HG03460 (cell line): ENCODE data around the gene GRK5.

Experiments used
- ATAC-seq: cut with Tn5 transposase; IDR thresholded peaks from one replicate; pipeline ENCODE4 v1.9.1; 2021; ENCODE audit not compliant: unreplicated experiment

GRK5 gene

GRCh38 chr10:119415121-119415520, 207.8 kb downstream of the GRK5 start:
- no peak for ATAC-seq

DNA sequence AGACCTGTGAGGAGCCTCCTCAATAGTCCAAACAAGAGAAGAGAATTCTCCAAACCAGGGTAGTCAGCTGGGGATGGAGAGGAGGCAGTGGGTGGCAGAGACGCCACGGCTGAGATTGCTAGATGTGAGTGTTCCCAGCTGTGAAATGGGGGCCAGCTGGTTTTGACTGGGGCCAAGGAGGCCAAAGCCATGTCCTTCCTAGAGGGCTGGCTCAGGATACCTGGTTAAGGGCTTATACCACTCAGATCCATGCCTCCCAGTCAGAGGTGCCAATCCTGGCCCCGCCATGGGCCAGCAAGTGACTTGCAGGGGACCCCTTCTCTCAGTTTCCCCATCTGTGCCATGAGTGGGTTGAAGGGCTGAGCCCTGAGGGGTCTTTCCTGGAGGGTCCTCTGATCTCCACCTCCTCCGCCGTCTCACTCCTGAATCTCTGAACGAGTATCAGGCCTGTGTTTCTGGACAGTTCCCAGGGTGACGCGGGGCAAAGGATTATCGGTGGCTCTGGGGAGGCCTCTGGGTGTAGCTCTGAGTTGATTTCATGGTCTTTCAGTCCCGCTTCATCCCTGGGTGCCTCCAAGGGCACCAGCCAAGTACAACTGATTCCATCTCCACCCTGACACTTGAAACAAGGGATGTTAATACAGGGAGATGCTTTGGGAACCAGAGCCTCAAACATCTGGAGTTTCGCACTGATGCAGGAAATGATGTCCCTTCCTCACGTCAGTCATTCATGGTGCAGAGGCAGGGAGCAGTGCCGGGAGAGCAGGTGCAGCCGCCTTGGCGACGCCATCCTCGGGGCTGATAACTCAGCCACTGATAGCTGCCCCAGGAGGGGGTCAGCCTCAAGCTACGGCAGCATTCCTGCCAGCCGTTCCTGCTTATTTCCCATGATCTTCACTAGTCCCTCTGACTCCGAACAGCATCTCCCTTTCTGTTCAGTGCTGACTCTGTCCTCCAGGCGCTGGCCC, 208.4 kb downstream of the GRK5 start:
- ATAC-seq = no peak

DNA sequence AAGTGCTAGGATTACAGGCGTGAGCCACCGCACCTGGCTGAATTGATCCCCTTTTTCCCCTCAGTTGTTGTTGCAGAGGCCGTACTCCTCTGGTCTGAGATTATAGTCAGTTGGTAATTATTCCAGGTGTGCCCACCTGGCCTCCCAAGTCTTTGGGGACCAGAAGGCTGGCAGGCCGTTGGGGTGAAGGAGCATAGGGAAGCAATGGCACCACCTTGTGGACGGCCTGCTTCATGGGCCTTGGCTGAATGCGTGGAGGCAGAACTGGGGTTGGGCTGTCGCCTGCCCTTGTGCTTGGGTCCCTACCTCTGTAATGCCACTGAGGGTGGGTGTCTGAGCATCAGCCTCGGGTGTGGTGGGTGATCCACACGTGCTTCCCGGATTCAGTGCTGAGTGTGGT, 209.5 kb downstream of the GRK5 start:
- no peak for ATAC-seq

DNA sequence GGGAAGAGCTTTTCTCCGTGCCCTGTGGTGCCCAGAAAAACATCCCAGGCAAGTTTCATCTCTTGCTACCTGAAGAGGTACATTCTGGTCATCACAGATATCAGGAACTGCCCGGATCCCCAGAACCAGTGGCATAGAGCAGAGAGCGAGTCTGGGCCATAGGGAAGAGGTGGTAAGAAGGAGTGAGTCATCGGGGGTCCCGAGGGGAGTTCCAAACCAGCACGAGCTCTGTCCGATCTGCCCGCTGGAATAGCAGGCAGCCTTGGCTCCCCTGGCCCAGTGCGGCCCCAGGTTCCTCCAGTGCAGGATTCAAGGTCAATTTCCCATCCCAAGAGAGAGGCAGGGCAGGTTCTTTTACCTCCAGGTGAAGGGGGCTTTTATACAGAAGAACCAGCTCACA, 210.5 kb downstream of the GRK5 start:
- ATAC-seq = no peak

GRCh38 chr10:119418362-119418761, 211.0 kb downstream of the GRK5 start:
- no peak for ATAC-seq

DNA sequence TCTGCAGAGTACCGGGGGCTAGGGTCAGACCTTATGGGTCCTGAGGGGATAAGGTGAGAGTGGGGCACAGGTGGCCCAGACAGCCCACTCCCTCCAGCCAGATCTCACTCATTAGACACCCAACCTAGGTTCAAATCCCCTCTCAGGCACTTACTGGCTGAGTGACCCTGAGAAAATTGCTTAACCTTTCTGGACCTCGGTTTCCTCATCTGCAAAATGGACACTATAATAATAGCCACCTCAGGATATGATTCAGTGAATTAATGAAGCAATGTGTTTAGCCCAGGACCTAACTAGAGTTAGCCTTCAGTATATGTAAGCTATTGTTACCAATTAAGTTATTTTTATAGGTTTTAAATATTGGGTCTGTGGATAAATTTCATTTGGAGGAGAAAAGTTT, 212.6 kb downstream of the GRK5 start:
- ATAC-seq = no peak

DNA sequence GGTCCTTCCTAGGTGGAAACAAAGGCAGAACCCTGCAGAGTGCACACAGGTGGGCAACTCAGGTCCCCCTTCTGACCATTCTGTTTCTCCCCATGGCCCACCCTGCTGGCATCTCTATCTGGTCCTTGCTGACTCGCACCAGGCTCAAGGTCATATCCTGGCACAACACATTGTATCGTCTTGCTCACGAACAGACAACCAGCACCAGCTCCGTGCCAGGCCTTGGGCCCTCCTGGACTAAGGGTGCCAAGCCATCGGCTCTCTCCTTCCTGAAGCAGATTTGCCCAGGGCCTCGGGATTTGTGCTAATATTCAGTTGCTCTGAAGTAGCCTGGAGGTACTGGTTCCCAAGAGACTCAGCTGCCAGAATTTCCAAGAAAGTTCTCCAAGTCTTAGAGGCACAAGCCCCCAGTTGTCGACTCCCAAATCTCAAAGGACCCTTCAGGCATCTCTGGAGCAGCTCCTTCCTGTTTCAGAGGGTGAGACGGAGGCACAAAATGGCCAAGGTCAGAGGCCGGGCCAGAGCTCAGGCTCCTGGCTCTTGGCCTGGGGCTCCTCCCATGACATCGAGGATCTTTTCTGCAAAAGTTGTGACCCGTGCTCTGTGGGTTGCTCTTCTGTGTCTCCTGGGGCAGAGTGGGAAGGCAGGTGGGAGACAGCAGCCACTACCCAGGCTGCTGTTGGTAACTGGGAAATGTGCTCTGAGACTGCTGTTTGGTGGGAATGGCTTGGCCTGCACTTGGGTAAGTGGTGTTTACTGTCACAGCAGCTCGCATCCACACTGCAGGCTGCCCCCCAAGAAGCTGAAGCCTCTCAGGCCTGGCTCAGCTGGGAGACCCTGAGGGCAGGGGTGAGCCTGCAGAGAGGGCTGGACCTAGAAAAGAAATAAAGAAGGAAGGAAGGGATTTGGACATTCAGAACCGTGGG, 213.8 kb downstream of the GRK5 start:
- no peak for ATAC-seq

DNA sequence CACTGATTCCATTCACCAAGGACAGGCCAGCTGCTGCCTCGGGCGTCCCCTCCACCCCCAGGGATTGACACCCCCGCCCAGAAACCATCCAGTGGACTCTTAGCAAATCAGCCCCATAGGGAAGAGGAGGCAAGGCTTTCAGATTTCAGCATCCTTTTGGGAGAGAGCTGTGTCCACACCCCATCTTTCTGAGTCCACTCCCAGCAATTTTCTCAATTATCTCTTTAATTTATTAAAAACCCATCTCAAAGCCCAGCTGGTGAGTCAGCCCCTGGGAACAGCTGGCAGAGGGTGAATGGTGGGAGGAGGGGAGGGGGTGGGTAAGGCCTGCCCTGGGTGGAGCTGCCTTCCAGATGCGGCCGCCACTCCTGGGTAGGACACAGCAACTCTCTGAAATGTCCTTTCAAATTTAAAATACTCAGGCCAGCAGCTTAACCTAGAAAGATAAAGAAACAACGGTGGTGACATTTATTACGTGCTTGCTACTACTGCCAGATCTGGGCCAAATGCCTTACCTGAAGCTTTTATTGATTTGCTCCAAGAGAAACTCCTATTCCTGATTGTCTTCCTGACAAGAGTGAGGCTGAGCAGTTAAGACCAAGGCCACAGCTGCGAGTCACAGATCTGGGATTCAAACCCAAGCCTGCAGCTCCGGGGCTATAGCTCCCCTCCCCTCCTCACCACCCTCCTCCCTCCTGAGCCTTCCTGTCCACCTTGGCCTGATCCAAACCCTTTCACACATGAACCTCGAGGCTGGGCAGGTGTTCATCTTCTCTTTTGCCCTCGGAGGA, 214.7 kb downstream of the GRK5 start:
- no peak for ATAC-seq

- no peak for ATAC-seq
Observed at GRCh38 chr10:119422682-119423509, 215.5 kb downstream of the GRK5 start.

- no peak for ATAC-seq
Observed at GRCh38 chr10:119423510-119424257, 216.3 kb downstream of the GRK5 start.

- ATAC-seq = no peak
Observed at GRCh38 chr10:119424258-119424975, 217.0 kb downstream of the GRK5 start.

DNA sequence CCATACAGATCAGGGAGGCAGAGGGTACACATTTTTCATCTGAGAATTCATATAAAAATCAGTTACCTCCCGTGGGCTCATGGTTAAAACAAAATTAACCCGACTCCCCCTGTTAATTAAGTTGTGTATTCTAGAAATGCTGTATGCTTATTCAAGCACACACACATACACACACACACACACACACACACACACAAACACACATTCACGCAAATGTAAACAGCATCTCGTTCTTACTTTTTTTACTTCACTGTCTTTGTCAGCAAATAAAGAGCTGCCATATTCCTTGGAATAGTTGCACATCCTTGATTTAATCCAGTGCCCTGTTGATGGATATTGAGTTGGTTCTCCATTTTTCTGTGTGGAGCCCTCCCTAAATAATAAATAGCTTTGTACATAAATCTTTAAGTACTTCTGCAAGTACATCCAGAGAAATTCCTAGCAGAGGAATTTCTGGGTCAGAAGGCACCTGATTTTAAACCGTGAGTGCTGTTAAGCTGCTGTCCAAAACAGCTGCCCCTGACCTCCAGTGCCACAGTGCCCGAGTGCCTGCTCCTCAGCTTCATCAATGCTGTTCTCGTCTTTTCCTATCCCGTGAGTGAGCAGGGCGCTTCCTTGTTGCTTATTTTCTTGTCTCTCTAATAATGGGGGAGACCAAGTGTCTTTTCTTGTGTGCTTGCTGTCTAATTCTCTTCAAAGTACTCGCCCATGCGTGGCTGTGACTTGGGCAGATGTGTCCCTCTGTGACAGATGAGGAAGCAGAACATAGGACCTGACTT, 217.9 kb downstream of the GRK5 start:
- no peak for ATAC-seq

GRCh38 chr10:119425881-119426170, 218.5 kb downstream of the GRK5 start:
- ATAC-seq = no peak

DNA sequence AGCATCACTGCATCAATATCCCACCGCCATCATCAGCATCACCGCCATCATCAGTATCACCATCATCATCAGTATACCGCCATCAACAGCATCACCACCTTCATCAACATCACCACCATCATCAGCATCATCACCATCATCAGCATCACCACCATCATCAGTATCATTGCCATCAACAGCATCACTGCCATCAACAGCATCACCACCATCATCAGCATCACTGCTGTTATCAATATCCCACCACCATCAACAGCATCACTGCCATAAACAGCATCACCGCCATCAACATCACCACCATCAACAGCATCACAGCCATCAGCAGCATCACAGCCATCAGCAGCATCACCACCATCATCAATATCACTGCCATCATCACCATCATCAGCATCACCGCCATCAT, 219.3 kb downstream of the GRK5 start:
- no peak for ATAC-seq

GRCh38 chr10:119427263-119427864, 220.0 kb downstream of the GRK5 start:
- ATAC-seq = no peak

DNA sequence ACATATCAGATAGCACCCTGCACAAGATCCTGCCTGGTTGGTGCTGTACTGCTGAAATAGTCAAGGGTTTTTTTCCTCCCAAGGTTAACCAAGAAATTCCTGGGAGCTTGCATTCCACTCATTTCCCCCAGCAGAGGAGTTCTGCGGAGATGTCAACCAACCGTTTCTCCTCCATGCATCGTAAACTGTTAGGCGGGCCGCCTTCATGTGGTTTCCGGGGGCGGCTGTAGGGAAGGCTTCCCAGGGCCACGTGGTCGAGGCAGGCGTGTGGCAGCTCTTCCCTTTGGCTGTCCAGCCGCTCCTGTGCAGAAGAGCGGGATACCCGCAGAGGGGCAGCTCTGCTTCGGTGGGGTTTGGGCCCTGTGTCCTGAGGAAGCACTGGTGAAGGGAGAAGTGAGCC, 221.4 kb downstream of the GRK5 start:
- no peak for ATAC-seq

DNA sequence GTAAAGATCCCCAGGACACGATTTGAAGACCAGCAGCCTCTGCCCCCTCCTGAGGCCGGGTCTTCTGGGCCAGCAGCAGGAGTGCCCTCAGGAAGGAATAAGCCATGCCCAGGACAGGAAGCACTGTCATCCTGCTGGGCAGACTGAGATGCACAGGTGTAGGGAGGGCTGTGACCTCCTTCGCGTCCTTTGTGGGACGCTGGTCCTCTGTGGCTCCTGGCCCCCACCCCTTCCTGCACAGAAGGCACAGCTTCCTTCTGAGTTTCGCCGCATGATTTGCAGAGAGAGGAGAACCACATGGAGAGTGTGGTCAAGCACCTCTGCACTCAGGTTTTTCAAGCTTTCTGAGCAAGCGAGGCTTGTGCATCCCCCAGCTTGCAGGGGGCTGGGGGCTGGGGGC, 222.4 kb downstream of the GRK5 start:
- ATAC-seq = no peak
